ENCODE measurements around the gene DPYSL3.

DPYSL3 gene

DNA sequence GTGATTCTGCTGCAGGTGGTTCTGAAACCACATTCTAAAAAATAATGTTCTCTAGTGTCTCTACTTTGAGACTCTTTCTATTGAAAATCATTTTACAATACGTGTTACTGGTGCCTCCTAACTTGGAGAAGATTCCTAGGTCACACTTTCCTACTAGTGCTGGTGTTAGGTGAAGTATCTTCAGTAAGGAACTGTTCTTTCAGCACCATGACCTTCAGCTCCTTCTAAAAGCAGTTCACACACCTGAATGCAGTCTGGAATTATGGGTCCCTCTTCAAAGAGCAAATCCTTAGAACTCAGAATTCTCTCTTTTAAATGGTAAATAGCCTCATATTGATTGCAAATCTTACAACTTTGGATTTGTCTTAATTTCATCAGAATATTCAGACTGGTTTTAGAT is 10.6 kb upstream of the DPYSL3 start:
- Mint-ChIP-seq H3K4me1 (no peaks in the 10 kb centered on the region), H3K36me3 (ENCODE audit: low read depth) (no peaks in the 10 kb centered on the region), H3K4me3 (no peak overlapping the region), H3K27ac (no peak overlapping the region), H3K9me3 (no peaks in the 10 kb centered on the region), H3K27me3 (ENCODE audit: low read depth) (peaks cover 14% of the 10 kb centered on the region)
- TF ChIP-seq, protein P1, sequence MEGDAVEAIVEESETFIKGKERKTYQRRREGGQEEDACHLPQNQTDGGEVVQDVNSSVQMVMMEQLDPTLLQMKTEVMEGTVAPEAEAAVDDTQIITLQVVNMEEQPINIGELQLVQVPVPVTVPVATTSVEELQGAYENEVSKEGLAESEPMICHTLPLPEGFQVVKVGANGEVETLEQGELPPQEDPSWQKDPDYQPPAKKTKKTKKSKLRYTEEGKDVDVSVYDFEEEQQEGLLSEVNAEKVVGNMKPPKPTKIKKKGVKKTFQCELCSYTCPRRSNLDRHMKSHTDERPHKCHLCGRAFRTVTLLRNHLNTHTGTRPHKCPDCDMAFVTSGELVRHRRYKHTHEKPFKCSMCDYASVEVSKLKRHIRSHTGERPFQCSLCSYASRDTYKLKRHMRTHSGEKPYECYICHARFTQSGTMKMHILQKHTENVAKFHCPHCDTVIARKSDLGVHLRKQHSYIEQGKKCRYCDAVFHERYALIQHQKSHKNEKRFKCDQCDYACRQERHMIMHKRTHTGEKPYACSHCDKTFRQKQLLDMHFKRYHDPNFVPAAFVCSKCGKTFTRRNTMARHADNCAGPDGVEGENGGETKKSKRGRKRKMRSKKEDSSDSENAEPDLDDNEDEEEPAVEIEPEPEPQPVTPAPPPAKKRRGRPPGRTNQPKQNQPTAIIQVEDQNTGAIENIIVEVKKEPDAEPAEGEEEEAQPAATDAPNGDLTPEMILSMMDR (IDR thresholded peaks at IDR 0.05; ENCODE audit: unreplicated experiment in 3 of 3): no peak

DNA sequence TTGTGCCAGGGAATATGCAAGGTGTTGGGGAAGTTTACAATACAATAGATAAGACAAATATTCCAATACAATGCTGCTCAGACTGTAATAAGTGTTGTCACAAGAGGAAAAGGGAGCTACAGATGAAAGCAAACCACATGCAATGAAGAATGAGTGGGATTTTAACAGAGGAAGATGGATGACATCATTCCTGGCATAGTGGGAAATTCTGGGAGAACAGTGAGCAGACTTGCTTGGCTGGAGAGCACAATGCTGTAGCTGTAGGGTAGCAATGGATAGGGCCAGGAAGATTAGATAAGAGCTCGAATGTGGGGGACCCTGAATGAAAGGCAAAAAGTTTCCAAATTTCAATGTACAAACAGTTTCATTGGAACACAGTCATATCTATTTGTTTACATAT is 9.5 kb upstream of the DPYSL3 start:
- peaks cover 9% of the 10 kb centered on the region for H3K27me3 Mint-ChIP-seq (ENCODE audit: low read depth)
- TF ChIP-seq, protein P1 (IDR thresholded peaks at IDR 0.05; ENCODE audit: unreplicated experiment in 3 of 3): no peak
- H3K4me3 Mint-ChIP-seq: no peak overlapping the region
- no peaks in the 10 kb centered on the region for H3K9me3 Mint-ChIP-seq
- H3K4me1 Mint-ChIP-seq: no peaks in the 10 kb centered on the region
- H3K36me3 Mint-ChIP-seq (ENCODE audit: low read depth): no peaks in the 10 kb centered on the region
- H3K27ac Mint-ChIP-seq: no peak overlapping the region

DNA sequence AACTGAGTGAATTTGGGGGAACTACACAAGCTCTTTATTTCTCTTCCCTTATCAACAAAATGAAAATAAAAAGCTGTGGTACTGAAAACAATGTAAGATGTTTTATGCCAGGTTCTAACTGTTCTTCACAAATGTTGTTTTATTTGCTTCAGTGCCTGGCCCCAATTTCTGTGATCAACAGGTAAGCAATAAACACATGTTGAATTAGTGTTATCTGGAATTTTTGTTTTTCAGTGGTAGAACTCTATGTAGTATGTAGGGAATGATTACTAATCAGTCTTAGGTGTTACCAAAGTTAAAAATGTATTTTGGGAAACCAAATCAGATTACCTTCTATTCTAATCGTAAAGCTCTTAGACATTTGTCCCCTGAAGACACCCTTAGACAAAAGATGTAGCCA is 7.5 kb upstream of the DPYSL3 start:
- Mint-ChIP-seq H3K4me1 (no peaks in the 10 kb centered on the region), H3K36me3 (ENCODE audit: low read depth) (no peaks in the 10 kb centered on the region), H3K27me3 (ENCODE audit: low read depth) (peaks cover 11% of the 10 kb centered on the region), H3K4me3 (no peak overlapping the region), H3K27ac (no peak overlapping the region), H3K9me3 (no peaks in the 10 kb centered on the region)
- TF ChIP-seq, protein P1 (IDR thresholded peaks at IDR 0.05; ENCODE audit: unreplicated experiment in 3 of 3): no peak

DNA sequence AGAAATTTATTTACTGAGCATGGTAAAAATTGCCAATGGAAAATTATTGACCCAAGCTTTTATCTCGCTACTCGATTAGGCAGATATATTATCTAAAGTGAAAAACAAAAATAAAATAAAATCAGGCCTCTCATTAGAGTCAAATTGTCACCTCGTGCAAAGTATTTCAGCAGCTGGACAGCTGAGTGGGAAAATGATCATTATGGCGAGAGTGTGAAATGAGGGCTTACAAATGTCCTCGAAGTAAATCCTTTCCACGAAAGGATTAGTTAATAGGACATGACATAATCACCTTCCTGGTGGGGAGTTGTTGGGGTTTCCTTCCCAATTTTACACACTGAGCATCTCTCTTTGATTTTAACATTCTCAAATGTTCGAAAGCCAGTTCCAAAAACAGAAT is 5.4 kb upstream of the DPYSL3 start:
- Mint-ChIP-seq H3K27ac (no peak overlapping the region), H3K4me3 (no peak overlapping the region), H3K9me3 (no peaks in the 10 kb centered on the region), H3K27me3 (ENCODE audit: low read depth) (peaks cover 18% of the 10 kb centered on the region), H3K4me1 (peaks cover 7% of the 10 kb centered on the region), H3K36me3 (ENCODE audit: low read depth) (no peaks in the 10 kb centered on the region)
- TF ChIP-seq, protein P1 (IDR thresholded peaks at IDR 0.05; ENCODE audit: unreplicated experiment in 3 of 3): no peak

DNA sequence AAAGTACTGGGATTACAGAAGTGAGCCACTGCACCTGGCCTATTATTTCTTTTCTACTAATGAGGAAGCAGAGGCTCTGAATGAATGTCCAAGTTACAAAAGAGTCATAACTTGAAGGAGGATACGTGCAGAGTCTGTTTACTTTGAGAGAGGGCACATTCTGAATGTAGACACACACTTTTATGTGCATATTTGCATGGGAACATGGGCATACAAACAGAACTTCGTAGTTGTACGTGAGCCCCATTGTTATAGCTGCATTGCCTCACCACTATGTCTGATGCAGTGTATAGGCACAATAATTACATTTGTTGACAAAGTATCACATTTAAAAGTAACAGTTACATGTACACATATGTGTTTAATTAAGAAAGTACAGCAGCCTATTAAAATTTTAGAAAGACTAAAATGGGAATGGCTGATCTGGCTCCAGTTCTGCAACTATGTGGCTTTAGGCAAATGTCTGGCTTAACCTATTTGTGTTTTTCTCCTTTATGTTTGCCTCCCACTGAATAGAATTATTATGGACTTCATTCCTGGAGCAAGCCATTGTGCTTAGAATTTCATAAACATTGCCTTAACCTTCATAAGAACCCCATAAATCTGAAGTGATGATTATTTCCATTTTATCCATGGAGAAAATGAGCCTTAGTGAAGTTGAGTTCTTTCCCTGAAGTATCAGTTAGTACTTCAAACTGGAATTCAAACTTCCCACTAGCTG is 3.0 kb upstream of the DPYSL3 start:
- peaks cover 37% of the 10 kb centered on the region for H3K27me3 Mint-ChIP-seq (ENCODE audit: low read depth)
- H3K9me3 Mint-ChIP-seq: no peaks in the 10 kb centered on the region
- no peaks in the 10 kb centered on the region for H3K36me3 Mint-ChIP-seq (ENCODE audit: low read depth)
- TF ChIP-seq, protein P1 (IDR thresholded peaks at IDR 0.05; ENCODE audit: unreplicated experiment in 3 of 3): no peak
- no peak overlapping the region for H3K27ac Mint-ChIP-seq
- H3K4me1 Mint-ChIP-seq: peaks cover 19% of the 10 kb centered on the region
- peak overlapping the region in 1 of 3 experiments; percentile 14 for H3K4me3 Mint-ChIP-seq

DNA sequence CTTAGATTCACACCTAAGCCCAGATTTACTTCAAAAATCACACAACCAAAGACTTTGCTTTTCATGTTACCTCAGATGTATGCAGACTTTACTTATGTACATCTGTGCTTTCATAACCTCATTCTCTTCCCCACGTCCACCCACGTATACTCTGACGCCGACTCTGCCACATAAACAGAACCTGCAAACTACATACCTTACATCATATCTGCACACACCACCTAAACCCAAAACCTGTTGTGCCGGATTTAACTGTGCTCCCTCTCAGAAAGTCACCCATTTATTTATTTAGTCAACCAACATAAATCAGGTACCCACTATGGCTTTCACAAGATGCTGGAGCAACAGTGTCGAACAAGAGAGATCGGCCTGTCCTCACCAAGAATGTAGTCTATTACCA is 1.0 kb upstream of the DPYSL3 start:
- Mint-ChIP-seq H3K9me3 (no peaks in the 10 kb centered on the region), H3K27me3 (ENCODE audit: low read depth) (peaks cover 41% of the 10 kb centered on the region), H3K4me3 (peak overlapping the region; percentile 76 to 88 (median 87)), H3K36me3 (ENCODE audit: low read depth) (no peaks in the 10 kb centered on the region), H3K4me1 (peaks cover 24% of the 10 kb centered on the region), H3K27ac (no peak overlapping the region)
- TF ChIP-seq, protein P1 (IDR thresholded peaks at IDR 0.05; ENCODE audit: unreplicated experiment in 3 of 3): no peak
